Body of pancreas (tissue), 4 donors: ENCODE data around the gene C1QTNF6.

Experiments used
- CTCF ChIP-seq, 7 experiments: fragments of 450-650 bp in 4 of 7; fragments of 200-600 bp in 3 of 7; sonication (generic) in 3 of 7; IDR thresholded peaks; one replicate each; pipeline ENCODE4 v1.5.1; 2016 to 2019; ENCODE audit warnings: antibody characterized with exemption in 7 of 7
- POLR2A ChIP-seq, 3 donors: fragments of 450-650 bp; IDR thresholded peaks; one replicate each; pipeline ENCODE4 v1.6.1; 2016; ENCODE audit warnings: antibody characterized with exemption in 3 of 3, mild to moderate bottlenecking in 2 of 3

GRCh38 chr22:37135023-37135422 lies 53.0 kb downstream of the C1QTNF6 start:
- no peak for TF ChIP-seq CTCF (IDR thresholded peaks at IDR 0.05)
- TF ChIP-seq POLR2A (IDR thresholded peaks at IDR 0.05), result no peak
